GM12875 (cell line): ENCODE data around the gene MAMSTR.

Source experiments
- H3K4me3 ChIP-seq: one replicate; pipeline ENCODE4 v1.5.1; 2011; ENCODE audit warnings: low read depth, low read length, control low read depth
- TF ChIP-seq, protein P1 (sequence below): IDR thresholded peaks from 2 replicates; pipeline ENCODE4 v1.5.1; 2011; ENCODE audit warnings: low read depth, mild to moderate bottlenecking, control low read depth, inconsistent platforms, low read length, moderate library complexity, borderline replicate concordance; ENCODE audit not compliant: insufficient read depth

MAMSTR gene

DNA sequence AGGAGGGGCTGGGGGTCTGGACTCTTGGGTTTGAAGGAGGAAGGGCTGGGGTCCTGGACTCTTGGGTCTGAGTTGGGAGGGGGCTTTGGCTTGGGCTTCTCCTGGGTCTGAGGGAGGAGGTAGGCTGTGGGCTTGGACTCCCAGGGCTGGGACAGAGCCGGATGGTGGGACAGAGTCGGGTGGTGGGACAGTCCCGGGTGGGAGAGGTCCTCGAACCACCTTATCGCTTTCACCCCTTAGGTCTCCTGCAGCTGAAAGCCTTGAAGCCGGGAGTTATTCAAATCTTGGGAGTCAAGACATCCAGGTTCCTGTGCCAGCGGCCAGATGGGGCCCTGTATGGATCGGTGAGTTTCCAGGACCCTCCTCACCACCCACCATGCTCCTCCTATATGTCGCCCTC lies 37.2 kb upstream of the MAMSTR start:
- no peak overlapping the region for H3K4me3 ChIP-seq
- TF ChIP-seq, protein P1, sequence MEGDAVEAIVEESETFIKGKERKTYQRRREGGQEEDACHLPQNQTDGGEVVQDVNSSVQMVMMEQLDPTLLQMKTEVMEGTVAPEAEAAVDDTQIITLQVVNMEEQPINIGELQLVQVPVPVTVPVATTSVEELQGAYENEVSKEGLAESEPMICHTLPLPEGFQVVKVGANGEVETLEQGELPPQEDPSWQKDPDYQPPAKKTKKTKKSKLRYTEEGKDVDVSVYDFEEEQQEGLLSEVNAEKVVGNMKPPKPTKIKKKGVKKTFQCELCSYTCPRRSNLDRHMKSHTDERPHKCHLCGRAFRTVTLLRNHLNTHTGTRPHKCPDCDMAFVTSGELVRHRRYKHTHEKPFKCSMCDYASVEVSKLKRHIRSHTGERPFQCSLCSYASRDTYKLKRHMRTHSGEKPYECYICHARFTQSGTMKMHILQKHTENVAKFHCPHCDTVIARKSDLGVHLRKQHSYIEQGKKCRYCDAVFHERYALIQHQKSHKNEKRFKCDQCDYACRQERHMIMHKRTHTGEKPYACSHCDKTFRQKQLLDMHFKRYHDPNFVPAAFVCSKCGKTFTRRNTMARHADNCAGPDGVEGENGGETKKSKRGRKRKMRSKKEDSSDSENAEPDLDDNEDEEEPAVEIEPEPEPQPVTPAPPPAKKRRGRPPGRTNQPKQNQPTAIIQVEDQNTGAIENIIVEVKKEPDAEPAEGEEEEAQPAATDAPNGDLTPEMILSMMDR = no peak

DNA sequence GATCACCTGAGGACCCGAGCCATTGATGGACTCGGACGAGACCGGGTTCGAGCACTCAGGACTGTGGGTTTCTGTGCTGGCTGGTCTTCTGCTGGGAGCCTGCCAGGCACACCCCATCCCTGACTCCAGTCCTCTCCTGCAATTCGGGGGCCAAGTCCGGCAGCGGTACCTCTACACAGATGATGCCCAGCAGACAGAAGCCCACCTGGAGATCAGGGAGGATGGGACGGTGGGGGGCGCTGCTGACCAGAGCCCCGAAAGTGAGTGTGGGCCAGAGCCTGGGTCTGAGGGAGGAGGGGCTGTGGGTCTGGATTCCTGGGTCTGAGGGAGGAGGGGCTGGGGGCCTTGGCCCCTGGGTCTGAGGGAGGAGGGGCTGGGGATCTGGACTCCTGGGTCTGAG lies 36.7 kb upstream of the MAMSTR start:
- H3K4me3 ChIP-seq = no peak overlapping the region
- TF ChIP-seq, protein P1 = no peak

DNA sequence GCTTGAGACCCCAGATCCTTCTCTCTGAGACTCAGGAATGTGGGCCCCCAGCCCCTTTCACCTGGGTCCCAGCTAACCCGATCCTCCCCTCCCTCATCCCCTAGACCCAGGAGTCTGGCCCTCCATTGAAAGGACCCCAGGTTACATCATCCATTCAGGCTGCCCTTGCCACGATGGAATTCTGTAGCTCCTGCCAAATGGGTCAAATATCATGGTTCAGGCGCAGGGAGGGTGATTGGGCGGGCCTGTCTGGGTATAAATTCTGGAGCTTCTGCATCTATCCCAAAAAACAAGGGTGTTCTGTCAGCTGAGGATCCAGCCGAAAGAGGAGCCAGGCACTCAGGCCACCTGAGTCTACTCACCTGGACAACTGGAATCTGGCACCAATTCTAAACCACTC lies 36.3 kb upstream of the MAMSTR start:
- no peak overlapping the region for H3K4me3 ChIP-seq
- TF ChIP-seq, protein P1 = no peak

DNA sequence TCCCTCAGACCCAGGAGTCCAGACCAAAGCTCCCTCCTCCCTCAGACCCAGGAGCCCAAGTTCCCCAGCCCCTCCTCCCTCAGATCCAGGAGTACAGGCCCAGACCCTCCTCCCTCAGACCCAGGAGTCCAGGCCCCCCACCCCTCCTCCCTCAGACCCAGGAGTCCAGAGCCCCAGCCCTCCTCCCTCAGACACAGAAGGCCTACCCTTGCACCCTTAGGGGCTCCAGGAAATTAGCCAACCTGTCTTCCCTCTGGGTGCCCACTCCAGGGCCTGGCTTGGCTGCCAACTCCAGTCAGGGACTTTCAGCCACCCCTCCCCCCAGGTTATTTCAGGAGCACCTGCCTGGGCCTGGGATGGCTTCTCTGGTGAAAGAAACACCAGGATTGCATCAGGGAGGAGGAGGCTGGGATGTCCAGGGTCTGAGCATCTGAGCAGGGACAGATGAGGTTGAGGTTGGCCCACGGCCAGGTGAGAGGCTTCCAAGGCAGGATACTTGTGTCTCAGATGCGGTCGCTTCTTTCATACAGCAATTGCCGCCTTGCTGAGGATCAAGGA lies 35.6 kb upstream of the MAMSTR start, which contains the start of gene FGF21:
Gene FGF21 (plus strand): TSS at position 441 of the 558 bp plus-strand sequence. CDS start 713 bp downstream, outside the sequence.
- TF ChIP-seq, protein P1 = no peak
- H3K4me3 ChIP-seq = no peak within 1 kb of the TSS

DNA sequence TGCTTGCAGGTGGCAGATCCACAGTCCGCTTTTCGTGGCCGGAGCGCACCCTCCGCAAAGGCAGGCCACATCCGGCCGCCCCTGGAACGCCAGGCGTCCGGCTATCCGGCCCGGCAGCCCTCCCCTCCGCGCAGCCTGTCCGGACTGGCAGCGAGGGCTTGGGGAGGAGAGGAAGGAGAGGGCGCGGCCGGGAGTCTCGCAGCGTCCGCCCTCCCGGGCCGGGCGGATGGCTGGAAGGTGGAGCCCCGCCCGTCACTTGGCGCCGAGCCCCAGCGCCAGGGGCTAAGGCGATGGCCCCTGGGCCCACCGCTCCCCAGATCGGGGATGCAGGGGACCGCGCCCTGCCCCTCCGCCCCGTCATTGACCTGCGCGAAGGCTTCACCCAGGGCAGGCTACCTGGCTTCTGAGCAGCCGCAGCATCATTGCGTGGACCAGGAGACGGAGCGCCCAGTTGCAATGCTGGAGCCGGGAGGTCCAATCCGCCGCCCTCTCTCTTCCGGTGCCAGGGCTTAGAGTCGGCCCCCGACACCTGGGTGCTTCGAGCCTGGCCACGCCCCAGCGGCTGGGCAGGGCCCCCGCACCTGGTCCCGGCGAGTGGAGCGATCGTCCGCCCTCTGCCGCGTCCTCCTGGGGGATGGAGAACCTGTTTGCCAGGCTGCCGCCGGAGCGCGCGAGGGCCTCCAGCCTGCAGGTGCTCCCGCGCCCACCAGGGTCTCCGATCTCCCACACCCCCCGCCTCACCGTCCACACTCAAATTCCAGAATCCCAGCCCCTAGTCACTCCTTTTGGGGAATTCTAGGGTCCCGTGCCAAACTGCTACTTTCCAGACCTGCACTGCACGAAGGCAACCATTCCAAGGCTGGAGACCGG lies 33.2 kb upstream of the MAMSTR start, which contains the start of gene FUT1:
Gene FUT1 (minus strand): TSS at position 146 of the 870 bp plus-strand sequence. CDS start 1,360 bp downstream, outside the sequence.
- H3K4me3 ChIP-seq = no peak within 1 kb of the TSS
- TF ChIP-seq, protein P1 = no peak

DNA sequence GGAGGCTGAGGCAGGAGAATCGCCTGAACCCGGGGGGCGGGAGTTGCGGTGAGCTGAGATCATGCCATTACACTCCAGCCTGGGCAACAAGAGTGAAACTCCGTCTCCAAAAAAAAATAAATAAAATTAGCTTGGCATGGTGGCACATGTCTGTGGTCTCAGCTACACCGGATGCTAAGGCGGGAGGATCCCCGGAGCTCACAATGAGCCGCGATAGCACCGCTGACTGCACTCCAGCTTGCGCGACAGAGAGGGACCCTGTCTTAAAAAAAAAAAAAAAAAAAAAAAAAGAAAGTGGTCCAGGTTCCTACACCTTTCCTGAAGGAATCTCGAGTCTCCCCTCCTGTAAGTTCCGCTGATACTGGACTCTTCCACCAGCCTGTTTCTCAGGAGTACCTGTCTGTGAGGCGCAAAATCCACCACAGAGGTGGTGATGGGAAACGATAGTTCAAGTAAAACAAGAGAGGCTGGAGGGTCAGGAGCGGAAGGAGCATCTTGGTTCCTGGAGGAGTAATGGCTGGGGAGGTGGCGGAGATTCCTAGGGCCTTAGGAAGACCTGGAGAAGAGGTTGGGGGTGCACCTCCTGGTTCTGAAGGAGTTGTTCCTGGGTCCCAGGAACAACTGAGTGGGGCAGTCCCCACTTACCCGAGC lies 32.4 kb upstream of the MAMSTR start:
- TF ChIP-seq, protein P1 = no peak
- H3K4me3 ChIP-seq = no peak overlapping the region
